Endothelial cell of umbilical vein (primary cell): ENCODE measurements around the gene FZD10. TPM values are rescaled to one million over a fixed set of nuclear protein-coding genes. Genes with fewer than 3 reads are reported as not detected.

Source experiments
- BruUV-seq: library from RNA; stranded (reverse); fragments of 400-500 nt; replicated peaks from 2 replicates; lab custom pipeline; 2021; lab: Mats Ljungman, UMichigan
- CTCF ChIA-PET: fragments of 300-600, 350-600 bp; sonication (Branson Sonifier 250); formaldehyde crosslinking; loops from one replicate; lab custom pipeline; 2021; ENCODE audit warnings: antibody characterized with exemption, inconsistent platforms; lab: Charles Lee
- POLR2A ChIA-PET: fragments of 300-600, 350-600 bp; sonication (Branson Sonifier 250); formaldehyde crosslinking; loops from one replicate; lab custom pipeline; 2021; ENCODE audit warnings: antibody characterized with exemption, inconsistent platforms; lab: Charles Lee
- DNase-seq: peaks from one replicate; pipeline ENCODE4 v3.0.0-alpha.2; 2011; ENCODE audit warnings: low read depth, low spot score
- FAIRE-seq: peaks from 2 replicates; lab custom pipeline; 2011; peaks lifted over from hg19 to GRCh38; lab: Jason Lieb, UNC
- H2AFZ ChIP-seq: 2 replicates; pipeline ENCODE4 v1.6.0; 2012; ENCODE audit warnings: low read depth, low read length, control low read depth, inconsistent platforms
- H3K27ac ChIP-seq: 2 replicates; pipeline ENCODE4 v1.5.1; 2011; ENCODE audit warnings: low read depth, mild to moderate bottlenecking, control low read depth, low read length, moderate library complexity; ENCODE audit not compliant: insufficient read depth
- H3K27me3 ChIP-seq, 2 experiments: 2 replicates each; pipeline versions ENCODE4 v1.6.0 to v1.6.1; 2011; ENCODE audit warnings: low read length in 2 of 2, mixed read lengths in 1 of 2; ENCODE audit not compliant: control insufficient read depth in 2 of 2, insufficient read depth in 2 of 2
- H3K36me3 ChIP-seq, 2 experiments: 2 replicates in 1 of 2; 3 replicates in 1 of 2; pipeline ENCODE4 v1.5.1; 2011; ENCODE audit warnings: low read length in 2 of 2, mild to moderate bottlenecking in 1 of 2, moderate library complexity in 1 of 2; ENCODE audit not compliant: control insufficient read depth in 2 of 2, insufficient read depth in 2 of 2; ENCODE audit errors: extremely low read depth in 1 of 2
- H3K4me1 ChIP-seq: 3 replicates; pipeline ENCODE4 v1.5.1; 2011; ENCODE audit warnings: mild to moderate bottlenecking, low read length; ENCODE audit not compliant: control insufficient read depth, insufficient read depth; ENCODE audit errors: extremely low read depth
- H3K4me2 ChIP-seq: 2 replicates; pipeline ENCODE4 v1.6.1; 2011; ENCODE audit warnings: low read length, control low read depth, mixed read lengths; ENCODE audit not compliant: insufficient read depth
- H3K4me3 ChIP-seq, 3 experiments: fragments of 200-600 bp in 1 of 3; sonication (generic), shearing (Covaris generic) in 1 of 3; replicated peaks in 1 of 3; 2 replicates each; pipeline ENCODE4 v1.5.1; 2011 to 2016; ENCODE audit warnings: control low read depth in 3 of 3, low read length in 3 of 3, mild to moderate bottlenecking in 2 of 3, inconsistent platforms in 1 of 3, low read depth in 1 of 3, moderate library complexity in 1 of 3; ENCODE audit not compliant: insufficient read depth in 1 of 3
- H3K79me2 ChIP-seq: 2 replicates; pipeline ENCODE4 v1.6.0; 2012; ENCODE audit warnings: low read length, inconsistent platforms; ENCODE audit not compliant: control insufficient read depth, insufficient read depth
- H3K9ac ChIP-seq: replicated peaks from 2 replicates; pipeline ENCODE3; 2011; ENCODE audit warnings: low read length, control low read depth; ENCODE audit not compliant: insufficient read depth; ENCODE audit errors: extremely low read depth
- H3K9me1 ChIP-seq: replicated peaks from 3 replicates; pipeline ENCODE4 v1.6.0; 2011; ENCODE audit warnings: mild to moderate bottlenecking, low read length; ENCODE audit not compliant: control insufficient read depth, insufficient read depth; ENCODE audit errors: extremely low read depth
- H3K9me3 ChIP-seq: replicated peaks from 2 replicates; pipeline ENCODE4 v1.5.1; 2012; ENCODE audit warnings: low read length, inconsistent platforms; ENCODE audit not compliant: control insufficient read depth, insufficient read depth
- H4K20me1 ChIP-seq: replicated peaks from 2 replicates; pipeline ENCODE3; 2011; ENCODE audit warnings: mild to moderate bottlenecking, low read length; ENCODE audit not compliant: control insufficient read depth, insufficient read depth; ENCODE audit errors: extremely low read depth
- CTCF ChIP-seq, 2 donors: IDR thresholded peaks; 1 replicate in 1 of 2; 2 replicates in 1 of 2; pipeline ENCODE4 v1.5.1; 2011; ENCODE audit warnings: low read length in 2 of 2, mild to moderate bottlenecking in 2 of 2, moderate library complexity in 2 of 2, control low read depth in 1 of 2, inconsistent platforms in 1 of 2, low read depth in 1 of 2; ENCODE audit not compliant: insufficient read depth in 1 of 2; ENCODE audit errors: extremely low read depth in 1 of 2
- EZH2 ChIP-seq: IDR thresholded peaks from 2 replicates; pipeline ENCODE4 v1.6.1; 2012; ENCODE audit warnings: borderline replicate concordance, low read depth, mild to moderate bottlenecking, moderate library complexity, low read length, inconsistent platforms; ENCODE audit not compliant: severe bottlenecking
- FOS ChIP-seq: IDR thresholded peaks from 2 replicates; pipeline ENCODE4 v1.6.1; 2011; ENCODE audit warnings: mild to moderate bottlenecking, low read length, moderate library complexity, borderline replicate concordance; ENCODE audit not compliant: insufficient read depth
- GATA2 ChIP-seq: IDR thresholded peaks from 2 replicates; pipeline ENCODE4 v1.7.0; 2011; ENCODE audit warnings: low read depth, mild to moderate bottlenecking, moderate library complexity, mixed read lengths, low read length; ENCODE audit not compliant: insufficient read length, insufficient read depth
- JUN ChIP-seq: IDR thresholded peaks from 2 replicates; pipeline ENCODE4 v1.6.1; 2011; ENCODE audit warnings: borderline replicate concordance, low read depth; ENCODE audit not compliant: insufficient read length, insufficient read depth
- MAX ChIP-seq: IDR thresholded peaks from 2 replicates; pipeline ENCODE4 v1.6.1; 2011; ENCODE audit not compliant: insufficient read depth, insufficient read length
- MYC ChIP-seq: IDR thresholded peaks from one replicate; pipeline ENCODE4 v1.6.1; 2011; ENCODE audit warnings: mild to moderate bottlenecking, low read depth, low read length
- POLR2A ChIP-seq: IDR thresholded peaks from 2 replicates; pipeline ENCODE4 v1.6.1; 2012; ENCODE audit warnings: low read depth, mild to moderate bottlenecking, control low read depth, low read length
- POLR2AphosphoS5 ChIP-seq: IDR thresholded peaks from 2 replicates; pipeline ENCODE4 v1.6.1; 2012; ENCODE audit warnings: low read depth, mild to moderate bottlenecking, control low read depth, low read length, moderate library complexity; ENCODE audit not compliant: insufficient read depth
- dilution Hi-C: fragments of 300-500 bp; cut with MboI; formaldehyde crosslinking; loops from one replicate; pipeline ENCODE4 v1.15.0; 2019; ENCODE audit warnings: low sequenced_read_pairs; ENCODE audit not compliant: extremely low pct_ligation_motif_present
- intact Hi-C: fragments of 100-400 bp; cut with micrococcal nuclease; formaldehyde crosslinking; loops from one replicate; pipeline ENCODE4 v1.10.0; 2022
- polyA plus RNA-seq, 4 experiments: library from polyadenylated mRNA; depleted of rRNA in 3 of 4; stranded (reverse) in 3 of 4; unstranded in 1 of 4; fragments of >200 nt; gene quantifications; 2 replicates each; pipeline versions ENCODE4 v1.2.1 to v1.2.3, GENCODE V29; 2011 to 2012; ENCODE audit warnings: missing spikeins in 1 of 4
- total RNA-seq: library from RNA; stranded (reverse); gene quantifications from 2 replicates; pipeline ENCODE4 v1.2.3, GENCODE V29; 2021

The FZD10 gene
- total and polyA plus RNA-seq, 2 donors (not counting 3 experiments of a cell fraction or from before 2014, with no cell fraction given): not detected

GRCh38 chr12:130122356-130122755 is 39.9 kb upstream of the FZD10 start:
- no peak overlapping the region for H3K27ac ChIP-seq
- H3K9ac ChIP-seq: no peak overlapping the region
- H3K4me3 ChIP-seq: no peak overlapping the region
- intact Hi-C loops (no loop called here), dilution Hi-C loops (no loop called here)
- no peaks in the 10 kb centered on the region for H4K20me1 ChIP-seq
- H3K79me2 ChIP-seq: no peaks in the 10 kb centered on the region
- CTCF ChIA-PET: no interaction called here
- H3K4me2 ChIP-seq: no peak overlapping the region
- DNase-seq (no peak), FAIRE-seq (no peak)
- H3K4me1 ChIP-seq: no peaks in the 10 kb centered on the region
- H3K9me3 ChIP-seq: peaks cover 6% of the 10 kb centered on the region
- H2AFZ ChIP-seq: no peak overlapping the region
- no peaks in the 10 kb centered on the region for H3K36me3 ChIP-seq
- POLR2A ChIA-PET: no interaction called here
- BruUV-seq: no TSS peak
- H3K27me3 ChIP-seq: no peaks in the 10 kb centered on the region
- TF ChIP-seq MAX (no peak), MYC (no peak), POLR2A (no peak), CTCF (IDR thresholded peaks at IDR 0.05; ENCODE audit: extremely low read depth in 1 of 2, insufficient read depth in 1 of 2, low read depth in 1 of 2, low read length in 2 of 2) (no peak), GATA2 (no peak), EZH2 (no peak), FOS (no peak), POLR2AphosphoS5 (no peak), JUN (no peak)
- H3K9me1 ChIP-seq: no peaks in the 10 kb centered on the region
